KOPT-K1 (cell line): ENCODE measurements around the gene FUCA2.
"Not testable (repeated sequence)": the region's sequence is repeated elsewhere in the genome, so short reads cannot be mapped to it uniquely, and the experiment has no call there.

ENCODE experiments used
- H3K27ac ChIP-seq: fragments of 200-600 bp; sonication (generic); 2 replicates; pipeline ENCODE4 v1.5.1; 2016; ENCODE audit warnings: antibody characterized with exemption, mild to moderate bottlenecking, low read depth, low read length; ENCODE audit not compliant: poor library complexity, severe bottlenecking
- H3K36me3 ChIP-seq: fragments of 200-600 bp; sonication (generic); 2 replicates; pipeline ENCODE4 v1.5.1; 2017; ENCODE audit warnings: antibody characterized with exemption, mild to moderate bottlenecking, low read length, moderate library complexity; ENCODE audit not compliant: insufficient read depth
- H3K9me3 ChIP-seq: fragments of 200-600 bp; sonication (generic); 2 replicates; pipeline ENCODE4 v1.5.1; 2017; ENCODE audit warnings: antibody characterized with exemption, low read length, mild to moderate bottlenecking; ENCODE audit not compliant: insufficient read depth, poor library complexity, severe bottlenecking

FUCA2 gene

GRCh38 chr6:143516690-143517446 lies 5.3 kb upstream of the FUCA2 start:
- Histone ChIP-seq H3K9me3 (no peaks in the 10 kb centered on the region), H3K36me3 (no peaks in the 10 kb centered on the region), H3K27ac (no peak overlapping the region)

DNA sequence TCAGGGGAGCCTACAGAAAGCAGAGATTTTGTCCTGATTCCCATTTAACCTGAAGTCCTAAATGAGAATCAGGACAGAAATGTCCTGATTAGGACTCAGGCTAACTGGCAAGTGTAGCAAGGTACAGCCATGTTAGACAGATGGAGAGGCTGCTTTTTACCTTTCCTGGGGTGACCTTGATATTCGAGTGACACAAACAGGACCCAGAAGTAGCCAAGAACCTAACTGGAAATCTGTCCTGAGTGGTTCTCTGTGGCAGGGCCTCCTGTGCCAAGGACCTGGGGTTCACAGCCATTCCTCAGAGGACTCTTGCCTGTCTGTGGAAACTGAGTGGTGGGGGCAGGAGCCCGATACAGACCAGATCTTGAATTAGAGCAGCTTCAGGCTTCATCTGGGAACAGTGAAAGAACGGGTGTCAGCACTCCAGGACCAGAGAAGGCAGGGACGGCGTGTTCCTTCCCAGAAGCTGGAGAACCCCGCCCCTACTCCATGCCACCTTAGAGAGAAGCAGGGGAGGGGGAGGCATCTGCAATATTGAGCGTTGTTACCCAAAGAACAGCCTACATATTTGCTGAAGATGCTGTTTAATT lies 4.3 kb upstream of the FUCA2 start:
- no peak overlapping the region for H3K27ac ChIP-seq
- H3K36me3 ChIP-seq: no peaks in the 10 kb centered on the region
- no peaks in the 10 kb centered on the region for H3K9me3 ChIP-seq

DNA sequence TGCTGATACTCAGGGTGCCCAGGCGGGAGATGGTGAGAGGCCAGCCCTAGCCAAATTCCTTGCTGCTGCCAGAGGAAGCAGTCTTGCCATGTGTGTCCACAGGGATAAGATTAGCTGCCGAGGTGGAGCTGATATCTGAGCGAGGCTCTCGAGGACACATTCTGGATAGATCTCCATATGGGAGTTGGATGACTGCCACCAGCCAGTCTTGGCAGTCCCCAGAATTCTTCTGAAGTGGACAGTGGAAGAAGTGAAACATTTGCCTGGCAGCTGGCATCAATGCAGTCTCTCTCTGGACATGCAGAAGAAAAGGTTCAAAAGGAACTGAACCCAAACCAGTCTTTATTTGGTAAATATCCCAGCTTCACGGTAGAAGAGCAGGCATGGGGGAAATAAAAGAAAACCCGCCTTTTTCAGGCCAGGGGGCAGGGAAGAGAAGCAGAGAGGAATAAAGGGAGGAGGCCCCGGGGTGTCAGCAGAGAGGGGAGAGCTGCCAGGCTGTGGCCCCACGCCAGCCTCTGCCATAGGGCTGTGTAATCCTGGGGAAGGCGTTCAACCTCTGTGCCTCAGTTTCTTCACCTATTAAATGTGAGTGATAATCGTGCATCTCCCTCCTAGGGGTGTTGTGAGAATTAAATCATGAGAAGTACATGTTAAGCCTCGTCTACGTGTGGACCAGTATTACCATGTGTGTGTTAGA lies 3.7 kb upstream of the FUCA2 start:
- Histone ChIP-seq H3K36me3 (no peaks in the 10 kb centered on the region), H3K27ac (no peak overlapping the region), H3K9me3 (no peaks in the 10 kb centered on the region)

DNA sequence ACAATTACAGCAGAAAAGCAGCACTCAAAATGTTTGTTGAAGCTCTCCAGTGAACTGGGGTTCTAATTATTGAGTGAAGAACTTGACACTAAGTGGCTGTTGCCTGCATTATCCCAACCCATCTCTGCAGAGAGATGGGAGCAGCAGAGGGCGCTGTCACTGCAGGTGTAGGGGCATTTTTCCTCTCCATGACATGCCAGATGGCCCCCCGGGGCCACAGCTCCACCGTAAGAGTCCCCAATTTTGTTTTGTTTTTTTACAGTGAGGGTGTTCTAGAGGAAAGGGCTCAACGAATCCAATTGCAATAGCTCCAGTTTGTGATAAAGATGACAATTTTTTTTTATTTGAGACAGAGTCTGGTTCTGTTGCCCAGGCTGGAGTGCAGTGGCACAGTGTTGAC lies 1.9 kb upstream of the FUCA2 start:
- Histone ChIP-seq H3K36me3 (no peaks in the 10 kb centered on the region), H3K9me3 (no peaks in the 10 kb centered on the region), H3K27ac (no peak overlapping the region)

GRCh38 chr6:143510326-143510725 lies 1.2 kb downstream of the FUCA2 start:
- H3K27ac ChIP-seq, H3K9me3 ChIP-seq, H3K36me3 ChIP-seq: not testable (repeated sequence)

GRCh38 chr6:143507358-143508145 lies 4.0 kb downstream of the FUCA2 start:
- Histone ChIP-seq H3K36me3 (no peaks in the 10 kb centered on the region), H3K9me3 (no peaks in the 10 kb centered on the region), H3K27ac (no peak overlapping the region)

DNA sequence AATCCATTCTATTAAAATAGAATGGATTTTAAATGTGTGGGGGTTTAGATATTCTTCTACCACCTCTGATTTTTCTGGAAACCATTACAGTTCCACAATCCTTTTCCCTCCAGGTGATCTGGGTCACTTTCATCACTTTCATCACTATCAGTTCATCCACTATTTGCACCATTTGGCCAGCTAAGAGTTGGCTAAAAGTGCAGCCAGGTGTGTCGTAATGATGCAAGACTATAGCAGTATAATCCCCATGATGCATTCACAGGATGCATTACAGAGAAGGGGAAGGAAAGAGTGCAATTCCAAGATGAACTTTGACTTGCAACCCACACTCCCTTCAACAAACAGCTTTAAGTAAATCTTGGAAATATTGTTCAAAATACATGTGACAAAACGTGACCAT lies 4.9 kb downstream of the FUCA2 start:
- Histone ChIP-seq H3K27ac (no peak overlapping the region), H3K9me3 (no peaks in the 10 kb centered on the region), H3K36me3 (no peaks in the 10 kb centered on the region)

DNA sequence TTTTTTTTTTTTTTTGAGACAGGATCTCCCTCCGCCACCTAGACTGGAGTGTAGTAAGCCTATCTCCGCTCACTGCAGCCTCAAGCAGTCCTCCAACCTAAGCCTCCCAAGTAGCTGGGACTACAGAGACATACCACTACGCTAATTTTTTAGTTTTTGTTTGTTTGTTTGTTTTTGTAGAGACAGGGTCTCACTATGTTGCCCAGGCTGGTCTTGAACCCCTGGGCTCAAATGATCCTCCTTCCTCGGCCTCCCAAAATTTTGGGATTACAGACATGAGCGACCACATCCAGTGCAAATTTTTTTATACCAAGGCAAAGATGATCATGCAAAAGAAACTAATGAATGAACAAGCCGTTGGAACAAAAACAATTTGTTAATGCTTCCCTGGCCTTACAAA lies 5.3 kb downstream of the FUCA2 start:
- no peak overlapping the region for H3K27ac ChIP-seq
- no peaks in the 10 kb centered on the region for H3K36me3 ChIP-seq
- H3K9me3 ChIP-seq: no peaks in the 10 kb centered on the region

DNA sequence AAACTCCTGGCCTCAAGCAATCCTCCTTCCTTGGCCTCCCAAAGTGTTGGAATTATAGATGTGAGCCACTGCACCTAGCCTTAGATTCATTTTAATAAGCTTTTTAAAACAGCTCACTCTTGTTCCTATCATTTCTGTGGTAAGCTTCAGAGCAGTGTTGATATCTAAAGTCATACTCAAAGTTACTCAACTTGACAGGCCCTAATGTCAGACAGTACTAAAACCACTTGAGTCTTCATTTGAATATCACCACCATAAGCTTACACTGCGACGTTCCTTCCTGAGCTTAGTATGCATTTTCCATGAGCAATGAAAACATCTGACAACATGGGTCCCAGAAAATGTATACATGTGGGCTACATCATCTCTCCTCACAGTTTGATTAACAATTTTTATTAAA lies 6.0 kb downstream of the FUCA2 start:
- no peak overlapping the region for H3K27ac ChIP-seq
- H3K36me3 ChIP-seq: no peaks in the 10 kb centered on the region
- H3K9me3 ChIP-seq: no peaks in the 10 kb centered on the region

DNA sequence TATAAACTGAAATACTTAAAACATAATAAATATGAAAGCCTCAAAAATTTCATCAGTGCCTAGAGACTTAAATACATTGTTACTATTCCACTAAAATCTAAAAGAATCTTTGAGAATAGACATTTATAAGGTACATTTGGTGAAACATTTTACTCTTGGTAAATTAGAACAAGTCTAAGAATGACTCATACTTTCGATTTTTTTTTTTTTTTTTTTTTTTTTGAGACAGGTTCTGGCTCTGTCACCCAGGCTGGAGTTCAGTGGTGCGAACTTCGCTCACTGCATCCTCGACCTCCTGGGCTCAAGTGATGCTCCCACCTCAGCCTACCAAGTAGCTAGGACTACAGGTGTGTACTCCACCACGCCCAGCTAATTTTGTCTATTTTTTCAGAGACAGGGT lies 6.4 kb downstream of the FUCA2 start:
- no peak overlapping the region for H3K27ac ChIP-seq
- H3K9me3 ChIP-seq: no peaks in the 10 kb centered on the region
- H3K36me3 ChIP-seq: no peaks in the 10 kb centered on the region

DNA sequence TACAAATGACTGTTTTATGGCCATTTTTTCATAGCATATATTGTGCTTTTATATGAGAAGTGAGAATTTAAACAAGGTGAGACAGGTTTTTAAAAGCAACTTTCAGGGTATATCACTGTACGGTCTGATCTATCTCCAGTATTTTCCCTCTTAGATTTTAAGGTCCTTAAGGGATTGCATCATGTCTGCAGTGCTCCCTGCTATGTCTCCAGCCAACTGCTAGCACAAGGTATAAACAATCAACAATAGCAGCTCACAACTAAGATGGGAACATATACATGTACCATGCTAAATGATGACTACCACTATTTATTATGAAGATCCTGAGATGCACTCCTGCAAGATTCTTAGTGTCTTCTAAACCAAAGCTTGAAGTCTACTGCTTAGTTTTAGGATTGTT lies 7.2 kb downstream of the FUCA2 start:
- no peaks in the 10 kb centered on the region for H3K9me3 ChIP-seq
- no peaks in the 10 kb centered on the region for H3K36me3 ChIP-seq
- no peak overlapping the region for H3K27ac ChIP-seq

GRCh38 chr6:143501851-143502250 lies 9.7 kb downstream of the FUCA2 start:
- Histone ChIP-seq H3K27ac (no peak overlapping the region), H3K36me3 (no peaks in the 10 kb centered on the region), H3K9me3 (no peaks in the 10 kb centered on the region)

DNA sequence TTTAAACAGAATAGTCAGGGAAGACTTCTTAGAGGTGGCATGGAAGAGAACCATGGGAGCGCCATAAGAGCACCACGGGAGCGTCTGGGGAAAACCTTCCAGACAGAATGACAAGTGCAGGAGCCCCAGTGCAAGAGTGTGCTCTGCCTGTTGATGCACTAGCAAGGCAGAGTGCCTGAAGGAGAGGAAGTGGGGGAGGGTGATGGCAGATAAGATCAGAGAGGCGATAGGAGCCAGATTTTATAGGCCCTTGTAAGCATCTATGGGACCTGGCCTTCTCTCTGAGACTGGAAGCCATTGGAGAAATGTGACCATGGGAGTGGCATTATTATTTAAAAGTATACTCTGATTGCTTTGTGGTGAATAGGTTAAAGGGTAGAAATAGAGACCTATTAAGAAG lies 13.1 kb downstream of the FUCA2 start:
- H3K9me3 ChIP-seq: no peaks in the 10 kb centered on the region
- no peaks in the 10 kb centered on the region for H3K36me3 ChIP-seq
- no peak overlapping the region for H3K27ac ChIP-seq

GRCh38 chr6:143496974-143497373 lies 14.5 kb downstream of the FUCA2 start:
- H3K36me3 ChIP-seq: no peaks in the 10 kb centered on the region
- no peak overlapping the region for H3K27ac ChIP-seq
- H3K9me3 ChIP-seq: no peaks in the 10 kb centered on the region

- Histone ChIP-seq H3K36me3 (0 out of 2 replicates have a peak, but pooled peaks cover 3% of the 10 kb centered on the region), H3K27ac (no peak overlapping the region), H3K9me3 (no peaks in the 10 kb centered on the region)
Measured at GRCh38 chr6:143490775-143491174, 20.7 kb downstream of the FUCA2 start.
